Measurements from ENCODE around the gene ZNF200.

GRCh38 chr16:3276679-3277078, 41.7 kb upstream of the ZNF200 start:
- TF ChIP-seq GATA3 (IDR thresholded peaks at IDR 0.05; ENCODE audit: low read depth, low read length) (no peak), GATA2 (IDR thresholded peaks at IDR 0.05; ENCODE audit: low read depth, low read length) (no peak)

All from SH-SY5Y (cell line).